HepG2 (cell line): ENCODE data around the gene PXK. TPM values are rescaled to one million over a fixed set of nuclear protein-coding genes. Genes with fewer than 3 reads are reported as not detected.

ENCODE experiments used
- ERF ChIP-seq: IDR thresholded peaks from 2 replicates; pipeline ENCODE4 v1.6.1; 2018; ENCODE audit warnings: missing biosample characterization, missing genetic modification reagents
- GATAD2A ChIP-seq: IDR thresholded peaks from 2 replicates; pipeline ENCODE4 v1.6.1; 2016
- HOXD1 ChIP-seq: sonication (generic); formaldehyde crosslinking; IDR thresholded peaks from 2 replicates; pipeline ENCODE4 v1.5.0; 2020; ENCODE audit warnings: missing genetic modification reagents
- ISX ChIP-seq: sonication (generic); formaldehyde crosslinking; conservative IDR thresholded peaks from 2 replicates; pipeline ENCODE4 v1.5.0; 2020; ENCODE audit warnings: missing genetic modification reagents
- KDM2A ChIP-seq: sonication (generic); formaldehyde crosslinking; IDR thresholded peaks from 2 replicates; pipeline ENCODE4 v1.4.0; 2020; ENCODE audit warnings: low read depth, missing genetic modification reagents, borderline replicate concordance
- KDM3A ChIP-seq: IDR thresholded peaks from 2 replicates; pipeline ENCODE4 v1.6.1; 2018; ENCODE audit warnings: low read depth, missing compliant biosample characterization
- KLF12 ChIP-seq: sonication (generic); formaldehyde crosslinking; IDR thresholded peaks from 2 replicates; pipeline ENCODE4 v1.4.0; 2020; ENCODE audit warnings: missing genetic modification reagents, borderline replicate concordance
- MBD4 ChIP-seq: IDR thresholded peaks from 2 replicates; pipeline ENCODE4 v1.6.1; 2012; ENCODE audit warnings: low read length, inconsistent platforms, borderline replicate concordance
- NR2F1 ChIP-seq, 2 experiments: fragments of 450-650 bp in 1 of 2; formaldehyde crosslinking in 1 of 2; IDR thresholded peaks; 2 replicates each; pipeline versions ENCODE4 v1.5.0 to v1.6.1; 2016 to 2020; ENCODE audit warnings: mild to moderate bottlenecking in 1 of 2, missing compliant biosample characterization in 1 of 2, missing genetic modification reagents in 1 of 2, moderate library complexity in 1 of 2
- PAF1 ChIP-seq: IDR thresholded peaks from 2 replicates; pipeline ENCODE4 v1.6.1; 2016; ENCODE audit warnings: missing genetic modification reagents, missing compliant biosample characterization
- SIX1 ChIP-seq: sonication (generic); formaldehyde crosslinking; IDR thresholded peaks from 2 replicates; pipeline ENCODE4 v1.4.0; 2020; ENCODE audit warnings: missing genetic modification reagents, borderline replicate concordance
- SOX13 ChIP-seq, 3 experiments: fragments of 450-650 bp in 1 of 3; sonication (generic) in 1 of 3; formaldehyde crosslinking in 1 of 3; IDR thresholded peaks in 2 of 3; conservative IDR thresholded peaks in 1 of 3; 2 replicates each; pipeline versions ENCODE4 v1.5.0 to v1.6.1; 2016 to 2020; ENCODE audit warnings: antibody characterized with exemption in 1 of 3, mild to moderate bottlenecking in 1 of 3, missing compliant biosample characterization in 1 of 3, missing genetic modification reagents in 1 of 3, moderate library complexity in 1 of 3
- ZC3H13 ChIP-seq: sonication (generic); formaldehyde crosslinking; IDR thresholded peaks from 2 replicates; pipeline ENCODE4 v1.8.1; 2023; ENCODE audit warnings: mild to moderate bottlenecking, missing genetic modification reagents, moderate library complexity
- ZNF142 ChIP-seq: sonication (generic); formaldehyde crosslinking; IDR thresholded peaks from 2 replicates; pipeline ENCODE4 v1.4.0; 2020; ENCODE audit warnings: missing genetic modification reagents
- ZNF280D ChIP-seq: sonication (generic); formaldehyde crosslinking; IDR thresholded peaks from 2 replicates; pipeline ENCODE4 v1.5.1; 2020; ENCODE audit warnings: mild to moderate bottlenecking, missing genetic modification reagents
- ZNF367 ChIP-seq: sonication (generic); formaldehyde crosslinking; IDR thresholded peaks from 2 replicates; pipeline ENCODE4 v1.4.0; 2020; ENCODE audit warnings: missing genetic modification reagents, borderline replicate concordance
- ZNF589 ChIP-seq: sonication (generic); formaldehyde crosslinking; conservative IDR thresholded peaks from 2 replicates; pipeline ENCODE4 v1.8.0; 2022; ENCODE audit warnings: mild to moderate bottlenecking, moderate library complexity, missing genetic modification reagents
- polyA plus RNA-seq, 8 experiments: library from polyadenylated mRNA; depleted of rRNA in 3 of 8; stranded (reverse) in 7 of 8; unstranded in 1 of 8; fragments of >200 nt; fragmentation: Illumina TruSeq in 4 of 8; extraction: Trizol in 4 of 8; gene quantifications; 2 replicates each; pipeline versions ENCODE4 v1.2.1 to v1.2.3, GENCODE V29; 2011 to 2016; ENCODE audit warnings: low read depth in 4 of 8, missing spikeins in 1 of 8, mixed read lengths in 1 of 8; ENCODE audit not compliant: insufficient read depth in 1 of 8
- total RNA-seq, 5 experiments: library from RNA; depleted of rRNA; stranded (reverse); fragments of >200 nt; fragmentation: Illumina TruSeq; extraction: Trizol; gene quantifications; 2 replicates each; pipeline ENCODE4 v1.2.3, GENCODE V29; 2016; ENCODE audit warnings: low read depth in 1 of 5
- TF ChIP-seq, protein P1 (sequence below): sonication (generic); formaldehyde crosslinking; IDR thresholded peaks from 2 replicates; pipeline ENCODE4 v1.8.0; 2022; ENCODE audit warnings: mild to moderate bottlenecking, missing genetic modification reagents, moderate library complexity

Gene PXK
- total and polyA plus RNA-seq, 2 of the 13 experiments (the other 11 are each of a cell fraction or from before 2014, with no cell fraction given), result 6.4 to 18.6 TPM

GRCh38 chr3:58471025-58471887 is 138.6 kb downstream of the PXK start (continued):
- TF ChIP-seq ZNF280D (CRISPR knock-in tag) (peak; percentile 78; the same call in 1 of the 2 replicates), GATAD2A (CRISPR knock-in tag) (peak; percentile 93), KLF12 (peak; percentile 72), SOX13 (IDR thresholded peaks at IDR 0.05) (peak; percentile 86), SOX13 (CRISPR knock-in tag; conservative IDR thresholded peaks at IDR 0.05 in 1 of 2, IDR thresholded peaks at IDR 0.05 in 1 of 2) (peak in 1 of 2 experiments; percentile 92; a peak in 2 of 4 replicates), ZNF589 (peak; percentile 87), ISX (CRISPR knock-in tag) (0 out of 2 replicates have a peak, but pooled peaks have one; percentile 26), ZNF367 (no peak), MBD4 (peak; percentile 88; the same call in 1 of the 2 replicates), NR2F1 (CRISPR knock-in tag; IDR thresholded peaks at IDR 0.05) (peak in 1 of 2 experiments; percentile 78; a peak in 2 of 4 replicates), HOXD1 (peak; percentile 83; the same call in 1 of the 2 replicates), KDM2A (CRISPR knock-in tag) (no peak), ZC3H13 (CRISPR knock-in tag) (no peak), ERF (peak; percentile 88), SIX1 (peak; percentile 100), ZNF142 (CRISPR knock-in tag) (peak; percentile 73; the same call in 1 of the 2 replicates), KDM3A (peak; percentile 77), PAF1 (no peak)
- TF ChIP-seq, protein P1, sequence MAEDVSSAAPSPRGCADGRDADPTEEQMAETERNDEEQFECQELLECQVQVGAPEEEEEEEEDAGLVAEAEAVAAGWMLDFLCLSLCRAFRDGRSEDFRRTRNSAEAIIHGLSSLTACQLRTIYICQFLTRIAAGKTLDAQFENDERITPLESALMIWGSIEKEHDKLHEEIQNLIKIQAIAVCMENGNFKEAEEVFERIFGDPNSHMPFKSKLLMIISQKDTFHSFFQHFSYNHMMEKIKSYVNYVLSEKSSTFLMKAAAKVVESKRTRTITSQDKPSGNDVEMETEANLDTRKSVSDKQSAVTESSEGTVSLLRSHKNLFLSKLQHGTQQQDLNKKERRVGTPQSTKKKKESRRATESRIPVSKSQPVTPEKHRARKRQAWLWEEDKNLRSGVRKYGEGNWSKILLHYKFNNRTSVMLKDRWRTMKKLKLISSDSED (CRISPR knock-in tag), result no peak
